Panc1 (cell line): ENCODE data around the gene KRT85.

Experiments used
- SIN3A ChIP-seq: IDR thresholded peaks from 2 replicates; pipeline ENCODE4 v1.6.1; 2012; ENCODE audit warnings: low read depth, mild to moderate bottlenecking, low read length, moderate library complexity, borderline replicate concordance; ENCODE audit not compliant: insufficient read depth
- TCF7L2 ChIP-seq: IDR thresholded peaks from 2 replicates; pipeline ENCODE4 v1.6.1; 2011; ENCODE audit warnings: mild to moderate bottlenecking, low read depth, low read length, inconsistent platforms
- TF ChIP-seq, protein P1 (sequence below): fragments of 450-650 bp; IDR thresholded peaks from 2 replicates; pipeline ENCODE4 v1.5.1; 2017; ENCODE audit warnings: mild to moderate bottlenecking
- TF ChIP-seq, protein P2 (sequence below), 2 experiments: IDR thresholded peaks; 2 replicates each; pipeline ENCODE4 v1.6.1; 2011 to 2012; ENCODE audit warnings: low read depth in 2 of 2, control low read depth in 1 of 2, low read length in 1 of 2, mild to moderate bottlenecking in 1 of 2, moderate library complexity in 1 of 2; ENCODE audit not compliant: insufficient read depth in 1 of 2

DNA sequence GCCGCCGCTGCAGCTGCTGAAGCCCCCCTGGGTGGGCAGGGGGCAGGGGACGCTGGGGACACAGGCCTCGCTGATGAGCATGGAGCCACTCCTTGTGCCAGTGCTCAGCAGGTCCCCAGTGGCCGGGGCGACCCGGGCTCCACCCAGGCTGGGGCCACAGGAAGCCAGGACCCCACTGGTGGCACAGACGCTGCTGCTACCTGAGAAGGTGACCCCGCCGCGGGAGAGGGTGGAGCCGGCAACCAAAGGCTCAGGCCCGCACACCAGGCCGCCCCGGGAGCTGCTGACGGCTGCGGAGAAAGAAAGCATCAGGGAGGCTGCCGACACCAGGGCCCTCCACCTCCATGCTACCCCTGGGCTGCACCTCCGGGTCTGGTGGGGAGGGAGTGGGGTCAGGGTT is 10.8 kb upstream of the KRT85 start:
- TF ChIP-seq, protein P1, sequence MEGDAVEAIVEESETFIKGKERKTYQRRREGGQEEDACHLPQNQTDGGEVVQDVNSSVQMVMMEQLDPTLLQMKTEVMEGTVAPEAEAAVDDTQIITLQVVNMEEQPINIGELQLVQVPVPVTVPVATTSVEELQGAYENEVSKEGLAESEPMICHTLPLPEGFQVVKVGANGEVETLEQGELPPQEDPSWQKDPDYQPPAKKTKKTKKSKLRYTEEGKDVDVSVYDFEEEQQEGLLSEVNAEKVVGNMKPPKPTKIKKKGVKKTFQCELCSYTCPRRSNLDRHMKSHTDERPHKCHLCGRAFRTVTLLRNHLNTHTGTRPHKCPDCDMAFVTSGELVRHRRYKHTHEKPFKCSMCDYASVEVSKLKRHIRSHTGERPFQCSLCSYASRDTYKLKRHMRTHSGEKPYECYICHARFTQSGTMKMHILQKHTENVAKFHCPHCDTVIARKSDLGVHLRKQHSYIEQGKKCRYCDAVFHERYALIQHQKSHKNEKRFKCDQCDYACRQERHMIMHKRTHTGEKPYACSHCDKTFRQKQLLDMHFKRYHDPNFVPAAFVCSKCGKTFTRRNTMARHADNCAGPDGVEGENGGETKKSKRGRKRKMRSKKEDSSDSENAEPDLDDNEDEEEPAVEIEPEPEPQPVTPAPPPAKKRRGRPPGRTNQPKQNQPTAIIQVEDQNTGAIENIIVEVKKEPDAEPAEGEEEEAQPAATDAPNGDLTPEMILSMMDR = no peak
- no peak for TF ChIP-seq SIN3A
- TF ChIP-seq, protein P2, sequence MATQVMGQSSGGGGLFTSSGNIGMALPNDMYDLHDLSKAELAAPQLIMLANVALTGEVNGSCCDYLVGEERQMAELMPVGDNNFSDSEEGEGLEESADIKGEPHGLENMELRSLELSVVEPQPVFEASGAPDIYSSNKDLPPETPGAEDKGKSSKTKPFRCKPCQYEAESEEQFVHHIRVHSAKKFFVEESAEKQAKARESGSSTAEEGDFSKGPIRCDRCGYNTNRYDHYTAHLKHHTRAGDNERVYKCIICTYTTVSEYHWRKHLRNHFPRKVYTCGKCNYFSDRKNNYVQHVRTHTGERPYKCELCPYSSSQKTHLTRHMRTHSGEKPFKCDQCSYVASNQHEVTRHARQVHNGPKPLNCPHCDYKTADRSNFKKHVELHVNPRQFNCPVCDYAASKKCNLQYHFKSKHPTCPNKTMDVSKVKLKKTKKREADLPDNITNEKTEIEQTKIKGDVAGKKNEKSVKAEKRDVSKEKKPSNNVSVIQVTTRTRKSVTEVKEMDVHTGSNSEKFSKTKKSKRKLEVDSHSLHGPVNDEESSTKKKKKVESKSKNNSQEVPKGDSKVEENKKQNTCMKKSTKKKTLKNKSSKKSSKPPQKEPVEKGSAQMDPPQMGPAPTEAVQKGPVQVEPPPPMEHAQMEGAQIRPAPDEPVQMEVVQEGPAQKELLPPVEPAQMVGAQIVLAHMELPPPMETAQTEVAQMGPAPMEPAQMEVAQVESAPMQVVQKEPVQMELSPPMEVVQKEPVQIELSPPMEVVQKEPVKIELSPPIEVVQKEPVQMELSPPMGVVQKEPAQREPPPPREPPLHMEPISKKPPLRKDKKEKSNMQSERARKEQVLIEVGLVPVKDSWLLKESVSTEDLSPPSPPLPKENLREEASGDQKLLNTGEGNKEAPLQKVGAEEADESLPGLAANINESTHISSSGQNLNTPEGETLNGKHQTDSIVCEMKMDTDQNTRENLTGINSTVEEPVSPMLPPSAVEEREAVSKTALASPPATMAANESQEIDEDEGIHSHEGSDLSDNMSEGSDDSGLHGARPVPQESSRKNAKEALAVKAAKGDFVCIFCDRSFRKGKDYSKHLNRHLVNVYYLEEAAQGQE (IDR thresholded peaks at IDR 0.05; ENCODE audit: insufficient read depth in 1 of 2, low read depth in 2 of 2, low read length in 1 of 2) = no peak
- no peak for TF ChIP-seq TCF7L2
